Activated T-helper 1 cell treated with anti-CD3 and anti-CD28 coated beads, Interleukin-12 subunit alpha, Interleukin-12 subunit beta, Interleukin-2, Interleukin-4 antibody, amounts not matched to agents 30 ng/mL and 10 ng/mL and 1 ng/mL, durations not matched to agents 14 hours and 24 hours and 36 hours (primary cell): ENCODE data around the gene KCNJ6. TPM values are rescaled to one million over a fixed set of nuclear protein-coding genes. Genes with fewer than 3 reads are reported as not detected.

ENCODE experiments used
- DNase-seq: peaks from one replicate; pipeline ENCODE4 v3.0.0; 2021; ENCODE audit warnings: low spot score
- H3K27ac Mint-ChIP-seq: one replicate; pipeline ENCODE4 v1.8.0; 2021; ENCODE audit warnings: mild to moderate bottlenecking, mixed read lengths
- H3K27me3 Mint-ChIP-seq: one replicate; pipeline ENCODE4 v1.8.0; 2022; ENCODE audit warnings: mild to moderate bottlenecking, moderate library complexity, mixed read lengths; ENCODE audit not compliant: insufficient read depth
- H3K36me3 Mint-ChIP-seq: one replicate; pipeline ENCODE4 v1.8.0; 2021; ENCODE audit warnings: low read depth, mixed read lengths
- H3K4me1 Mint-ChIP-seq: one replicate; pipeline ENCODE4 v1.8.0; 2021; ENCODE audit warnings: low read depth, mixed read lengths
- H3K4me3 Mint-ChIP-seq: one replicate; pipeline ENCODE4 v1.8.0; 2021; ENCODE audit warnings: mild to moderate bottlenecking, moderate library complexity, mixed read lengths
- H3K9me3 Mint-ChIP-seq: one replicate; pipeline ENCODE4 v1.8.0; 2021; ENCODE audit warnings: mixed read lengths
- intact Hi-C: fragments of 100-400 bp; cut with micrococcal nuclease; formaldehyde crosslinking; loops from one replicate; pipeline ENCODE4 v1.15.1; 2024
- total RNA-seq: library from RNA; stranded (reverse); gene quantifications from 2 replicates; pipeline ENCODE4 v1.2.3, GENCODE V29; 2022

Gene KCNJ6
- total RNA-seq, 1 donor from 2014 or later, result not detected

GRCh38 chr21:37704751-37705150, 211.5 kb downstream of the KCNJ6 start:
- H3K4me1 Mint-ChIP-seq, result no peaks in the 10 kb centered on the region
- intact Hi-C loops, result no loop called here
- H3K4me3 Mint-ChIP-seq, result no peak overlapping the region
- H3K27me3 Mint-ChIP-seq, result peaks cover 5% of the 10 kb centered on the region
- H3K36me3 Mint-ChIP-seq, result no peaks in the 10 kb centered on the region
- no peaks in the 10 kb centered on the region for H3K9me3 Mint-ChIP-seq
- H3K27ac Mint-ChIP-seq, result no peak overlapping the region
- no peak for DNase-seq

DNA sequence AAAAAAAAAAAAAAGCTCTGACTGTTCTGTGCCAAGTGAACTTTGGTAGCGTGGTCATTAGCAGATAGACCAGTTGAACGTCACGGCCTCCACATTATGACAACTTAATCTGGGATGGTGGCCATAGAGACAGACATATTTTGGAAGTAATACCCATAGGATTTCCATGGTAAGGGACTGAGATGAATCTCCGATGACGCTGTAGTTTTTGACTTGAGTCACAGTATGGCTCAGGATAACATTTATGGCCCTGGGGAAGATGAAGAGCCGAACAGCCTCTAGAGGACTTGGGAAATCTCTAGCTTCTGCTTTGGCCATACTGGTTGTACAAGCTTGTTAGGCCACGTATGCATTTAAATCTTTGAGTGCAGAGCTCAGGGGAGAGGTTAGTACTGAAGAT, 214.0 kb downstream of the KCNJ6 start:
- Mint-ChIP-seq H3K9me3 (no peaks in the 10 kb centered on the region), H3K4me3 (no peak overlapping the region), H3K4me1 (no peaks in the 10 kb centered on the region)

GRCh38 chr21:37700641-37701202, 215.5 kb downstream of the KCNJ6 start:
- intact Hi-C loops, result loop anchor here (1.0 kb wide), 1 partner anchor 656 kb away; no protein-coding TSS in a partner anchor
- no peaks in the 10 kb centered on the region for H3K36me3 Mint-ChIP-seq
- H3K4me1 Mint-ChIP-seq, result no peaks in the 10 kb centered on the region
- no peak overlapping the region for H3K27ac Mint-ChIP-seq
- DNase-seq, result no peak
- no peaks in the 10 kb centered on the region for H3K9me3 Mint-ChIP-seq
- H3K4me3 Mint-ChIP-seq, result no peak overlapping the region
- peaks cover 6% of the 10 kb centered on the region for H3K27me3 Mint-ChIP-seq

More for the DNA sequence above, 214.0 kb downstream of the KCNJ6 start:
- Mint-ChIP-seq H3K27me3 (peaks cover 3% of the 10 kb centered on the region), H3K36me3 (no peaks in the 10 kb centered on the region), H3K27ac (no peak overlapping the region)
- DNase-seq, result no peak
- intact Hi-C loops, result no loop called here

- intact Hi-C loops, result no loop called here
- no peaks in the 10 kb centered on the region for H3K4me1 Mint-ChIP-seq
- no peaks in the 10 kb centered on the region for H3K36me3 Mint-ChIP-seq
- DNase-seq, result no peak
- H3K9me3 Mint-ChIP-seq, result no peaks in the 10 kb centered on the region
- no peak overlapping the region for H3K4me3 Mint-ChIP-seq
- peaks cover 10% of the 10 kb centered on the region for H3K27me3 Mint-ChIP-seq
- no peak overlapping the region for H3K27ac Mint-ChIP-seq
Observed at GRCh38 chr21:37699024-37699775, 217.1 kb downstream of the KCNJ6 start.

DNA sequence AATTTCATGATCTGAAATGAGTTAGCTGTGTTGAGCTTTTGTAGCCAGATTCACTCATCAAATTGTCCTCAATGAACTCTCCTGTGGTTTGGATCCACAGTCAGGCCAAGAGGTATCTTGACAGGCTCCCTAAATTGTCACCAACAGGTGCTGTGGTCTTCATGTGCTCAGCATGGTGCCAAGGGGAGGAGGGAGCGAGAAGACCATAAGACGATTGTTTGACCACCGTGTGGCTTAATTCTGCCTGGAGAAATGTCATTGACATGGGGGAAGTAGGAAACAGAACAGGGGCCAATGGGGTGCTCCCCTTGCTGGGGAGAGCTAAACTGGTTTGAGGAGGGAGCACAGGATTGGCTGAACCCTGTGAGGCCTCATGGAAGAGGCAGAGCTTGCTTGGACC, 219.3 kb downstream of the KCNJ6 start:
- intact Hi-C loops, result no loop called here
- Mint-ChIP-seq H3K27me3 (peaks cover 10% of the 10 kb centered on the region), H3K27ac (no peak overlapping the region)

DNA sequence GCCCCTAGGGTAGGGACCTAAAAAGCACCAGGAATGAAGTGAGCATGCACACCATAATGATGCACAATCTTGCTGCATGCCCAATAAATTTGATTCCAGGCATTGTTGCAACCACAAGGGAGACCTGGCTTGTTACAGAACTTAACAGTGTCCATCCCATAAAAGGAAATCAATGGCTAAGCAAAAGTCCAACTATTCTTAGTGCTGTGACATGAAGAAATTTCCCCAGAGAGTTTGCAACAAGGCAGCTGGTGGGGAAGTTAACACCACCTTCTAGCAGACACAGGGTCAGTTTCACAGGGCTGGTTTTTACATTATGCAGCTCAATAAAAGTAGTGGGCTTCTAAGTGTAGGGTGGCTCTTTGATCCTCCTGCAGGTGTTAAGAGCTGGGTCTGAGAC, 221.1 kb downstream of the KCNJ6 start:
- intact Hi-C loops, result no loop called here
- no peaks in the 10 kb centered on the region for H3K4me1 Mint-ChIP-seq
- H3K9me3 Mint-ChIP-seq, result no peaks in the 10 kb centered on the region
- DNase-seq, result no peak
- H3K4me3 Mint-ChIP-seq, result no peak overlapping the region
- H3K36me3 Mint-ChIP-seq, result no peaks in the 10 kb centered on the region
- H3K27ac Mint-ChIP-seq, result no peak overlapping the region
- H3K27me3 Mint-ChIP-seq, result peaks cover 10% of the 10 kb centered on the region

More for the DNA sequence above, 219.3 kb downstream of the KCNJ6 start:
- DNase-seq, result no peak
- Mint-ChIP-seq H3K4me1 (no peaks in the 10 kb centered on the region), H3K4me3 (no peak overlapping the region), H3K9me3 (no peaks in the 10 kb centered on the region), H3K36me3 (no peaks in the 10 kb centered on the region)

- DNase-seq, result no peak
- H3K36me3 Mint-ChIP-seq, result no peaks in the 10 kb centered on the region
- no peaks in the 10 kb centered on the region for H3K4me1 Mint-ChIP-seq
- intact Hi-C loops, result no loop called here
- no peak overlapping the region for H3K27ac Mint-ChIP-seq
- peaks cover 2% of the 10 kb centered on the region for H3K27me3 Mint-ChIP-seq
- H3K4me3 Mint-ChIP-seq, result no peak overlapping the region
- H3K9me3 Mint-ChIP-seq, result no peaks in the 10 kb centered on the region
Observed at GRCh38 chr21:37688952-37689659, 227.2 kb downstream of the KCNJ6 start.

- H3K27ac Mint-ChIP-seq, result no peak overlapping the region
- H3K27me3 Mint-ChIP-seq, result peaks cover 2% of the 10 kb centered on the region
- H3K36me3 Mint-ChIP-seq, result no peaks in the 10 kb centered on the region
- DNase-seq, result no peak
- intact Hi-C loops, result no loop called here
- no peaks in the 10 kb centered on the region for H3K4me1 Mint-ChIP-seq
- H3K9me3 Mint-ChIP-seq, result no peaks in the 10 kb centered on the region
- no peak overlapping the region for H3K4me3 Mint-ChIP-seq
Observed at GRCh38 chr21:37686991-37687810, 229.1 kb downstream of the KCNJ6 start.

DNA sequence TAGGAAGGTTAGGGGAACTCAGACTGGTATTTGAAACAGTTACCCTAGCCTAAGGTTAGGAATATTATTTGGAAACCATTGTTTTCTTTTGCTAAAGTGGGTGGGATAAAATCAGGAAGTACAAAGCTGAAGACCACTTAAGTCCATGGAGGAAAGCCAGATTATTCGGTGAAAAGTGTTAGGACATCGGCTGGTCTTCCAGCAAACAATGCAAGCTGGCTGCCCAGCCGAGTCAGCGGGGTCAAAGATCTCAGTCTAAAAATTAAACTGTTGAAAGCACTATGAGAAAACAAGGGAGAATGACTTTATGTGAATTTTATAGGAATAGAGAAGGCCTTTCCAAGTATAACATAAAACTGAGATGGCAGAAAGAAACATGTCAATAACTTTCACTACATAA, 231.7 kb downstream of the KCNJ6 start:
- no peaks in the 10 kb centered on the region for H3K36me3 Mint-ChIP-seq
- no peak overlapping the region for H3K27ac Mint-ChIP-seq
- H3K9me3 Mint-ChIP-seq, result no peaks in the 10 kb centered on the region
- DNase-seq, result no peak
- H3K27me3 Mint-ChIP-seq, result peaks cover 6% of the 10 kb centered on the region
- no peaks in the 10 kb centered on the region for H3K4me1 Mint-ChIP-seq
- intact Hi-C loops, result no loop called here
- H3K4me3 Mint-ChIP-seq, result no peak overlapping the region

DNA sequence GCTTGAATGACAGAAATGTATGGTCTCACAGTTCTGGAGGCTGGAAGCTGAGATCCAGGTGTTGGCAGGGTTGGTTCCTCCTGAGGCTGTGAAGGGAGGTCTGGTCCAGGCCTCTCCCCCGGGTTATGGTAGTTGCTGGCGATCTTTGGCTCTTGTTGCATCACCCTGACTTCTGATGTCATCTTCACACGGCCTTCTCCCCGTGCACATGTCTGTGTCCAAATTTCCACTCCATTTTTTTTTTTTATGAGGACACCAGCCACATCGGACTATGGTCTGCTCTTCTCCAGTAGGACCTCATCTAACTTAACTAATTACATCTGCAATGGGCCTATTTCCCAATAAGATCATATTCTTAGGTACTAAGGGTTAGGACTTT, 232.2 kb downstream of the KCNJ6 start:
- DNase-seq, result no peak
- H3K27ac Mint-ChIP-seq, result no peak overlapping the region
- H3K4me1 Mint-ChIP-seq, result no peaks in the 10 kb centered on the region
- intact Hi-C loops, result no loop called here
- H3K27me3 Mint-ChIP-seq, result peaks cover 6% of the 10 kb centered on the region
- H3K36me3 Mint-ChIP-seq, result no peaks in the 10 kb centered on the region
- no peaks in the 10 kb centered on the region for H3K9me3 Mint-ChIP-seq
- no peak overlapping the region for H3K4me3 Mint-ChIP-seq

GRCh38 chr21:37683396-37684114, 232.7 kb downstream of the KCNJ6 start:
- Mint-ChIP-seq H3K4me3 (no peak overlapping the region), H3K4me1 (no peaks in the 10 kb centered on the region), H3K9me3 (no peaks in the 10 kb centered on the region), H3K27me3 (peaks cover 6% of the 10 kb centered on the region), H3K27ac (no peak overlapping the region), H3K36me3 (no peaks in the 10 kb centered on the region)
- DNase-seq, result no peak
- intact Hi-C loops, result no loop called here

GRCh38 chr21:37682966-37683365, 233.3 kb downstream of the KCNJ6 start:
- H3K36me3 Mint-ChIP-seq, result no peaks in the 10 kb centered on the region
- no peak for DNase-seq
- H3K9me3 Mint-ChIP-seq, result no peaks in the 10 kb centered on the region
- intact Hi-C loops, result no loop called here
- peaks cover 6% of the 10 kb centered on the region for H3K27me3 Mint-ChIP-seq
- no peak overlapping the region for H3K27ac Mint-ChIP-seq
- no peaks in the 10 kb centered on the region for H3K4me1 Mint-ChIP-seq
- H3K4me3 Mint-ChIP-seq, result no peak overlapping the region
